Upper lobe of left lung (tissue), 6 donors: ENCODE measurements around the gene ASIC1. TPM values are rescaled to one million over a fixed set of nuclear protein-coding genes. Genes with fewer than 3 reads are reported as not detected.

Experiments used
- ATAC-seq, 2 donors: fragments of 200-7000 bp; cut with Tn5 transposase; one replicate each; pipeline ENCODE4 v1.9.1; 2022; ENCODE audit warnings: mild to moderate bottlenecking in 2 of 2, moderate library complexity in 2 of 2; ENCODE audit not compliant: low FRiP score in 2 of 2
- DNase-seq, 2 donors: peaks; one replicate each; pipeline ENCODE4 v3.0.0-alpha.2; 2019 to 2020
- H3K27ac ChIP-seq, 4 donors: fragments of 200-600 bp; sonication (generic); one replicate each; pipeline ENCODE4 v1.5.1; 2016 to 2019
- H3K27me3 ChIP-seq, 4 donors: fragments of 200-600 bp; sonication (generic); one replicate each; pipeline ENCODE4 v1.5.1; 2017 to 2019
- H3K36me3 ChIP-seq, 4 donors: fragments of 200-600 bp; sonication (generic); one replicate each; pipeline ENCODE4 v1.5.1; 2016 to 2019
- H3K4me1 ChIP-seq, 4 donors: fragments of 200-600 bp; sonication (generic); one replicate each; pipeline ENCODE4 v1.5.1; 2018 to 2019
- H3K4me3 ChIP-seq, 4 donors: fragments of 200-600 bp; sonication (generic); one replicate each; pipeline ENCODE4 v1.5.1; 2017 to 2019; ENCODE audit warnings: mild to moderate bottlenecking in 2 of 4, moderate library complexity in 1 of 4
- H3K9me3 ChIP-seq, 4 donors: fragments of 200-600 bp; sonication (generic); one replicate each; pipeline ENCODE4 v1.5.1; 2018 to 2019
- CTCF ChIP-seq, 6 experiments: fragments of 450-650 bp in 4 of 6; fragments of 200-600 bp in 2 of 6; sonication (generic) in 2 of 6; IDR thresholded peaks; one replicate each; pipeline ENCODE4 v1.5.1; 2016 to 2019; ENCODE audit warnings: antibody characterized with exemption in 6 of 6
- EP300 ChIP-seq, 4 donors: sonication (generic); formaldehyde crosslinking; IDR thresholded peaks; one replicate each; pipeline ENCODE4 v1.5.1; 2017; ENCODE audit warnings: antibody characterized with exemption in 4 of 4, control low read depth in 2 of 4
- POLR2A ChIP-seq, 4 donors: fragments of 450-650 bp; IDR thresholded peaks; one replicate each; pipeline ENCODE4 v1.5.1; 2016 to 2017; ENCODE audit warnings: antibody characterized with exemption in 4 of 4, mild to moderate bottlenecking in 2 of 4
- POLR2AphosphoS5 ChIP-seq, 2 donors: sonication (generic); formaldehyde crosslinking; IDR thresholded peaks; one replicate each; pipeline ENCODE4 v1.5.1; 2017; ENCODE audit warnings: antibody characterized with exemption in 2 of 2
- WGBS, 2 donors: methylation state at CpG; one replicate each; pipeline ENCODE4 v1.1.5; 2017 to 2018; 5-methylcytosine and 5-hydroxymethylcytosine counted together
- total RNA-seq, 6 donors: library from RNA; depleted of rRNA in 4 of 6; stranded (reverse); fragments of >200 nt in 4 of 6; gene quantifications; one replicate each; pipeline versions ENCODE4 v1.1.0 to v1.2.1, GENCODE V29; 2016 to 2021
- donor health status: DM: no; HTN: no; CAD: no; lungs with moderate emphysema.
- donor health status: DM: no; HTN: yes; CAD: no; lungs with severe emphysema.

ASIC1 gene
- total RNA-seq, 6 donors from 2014 or later, result 0.15 to 2.7 (median 1.1) TPM; not detected in 2

- TF ChIP-seq EP300 (IDR thresholded peaks at IDR 0.05), result no peak
- no peak for TF ChIP-seq POLR2AphosphoS5 (IDR thresholded peaks at IDR 0.05)
- no peak for TF ChIP-seq POLR2A (IDR thresholded peaks at IDR 0.05)
- TF ChIP-seq CTCF (IDR thresholded peaks at IDR 0.05), result no peak
- H3K36me3 ChIP-seq, result peaks cover 8 to 60% (median 31%) of the 10 kb centered on the region in 4 donors
- 76 to 88% methylated on average over 5 of the region's 5 CpGs for WGBS, 2 donors
- H3K4me3 ChIP-seq, result no peak overlapping the region
- no peak overlapping the region for H3K27ac ChIP-seq
- peaks cover 9 to 18% (median 11%) of the 10 kb centered on the region in 4 donors for H3K4me1 ChIP-seq
- no peak for DNase-seq
- no peaks in the 10 kb centered on the region for H3K9me3 ChIP-seq
- no peaks in the 10 kb centered on the region for H3K27me3 ChIP-seq
- ATAC-seq, result no peak
These were observed 64.2 kb downstream of the ASIC1 start for GRCh38 chr12:50121641-50122040.

DNA sequence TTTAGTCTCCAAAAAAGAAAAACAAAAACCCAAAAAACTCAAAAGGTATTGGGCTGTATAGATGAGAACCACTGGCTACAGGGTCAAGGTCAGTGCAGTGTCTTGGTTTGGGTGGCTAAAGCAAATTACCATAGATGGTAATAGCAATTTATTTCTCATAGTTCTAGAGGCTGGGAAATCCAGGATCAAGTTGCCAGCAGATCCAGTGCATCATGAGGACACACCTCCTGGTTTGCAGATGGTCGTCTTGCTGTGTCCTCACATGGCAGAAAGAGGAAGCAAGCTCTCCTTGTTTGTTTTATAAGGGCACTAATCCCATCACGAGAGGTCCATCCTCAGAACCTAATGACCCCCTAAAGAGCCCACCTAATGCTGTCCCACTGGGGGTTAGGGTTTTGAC lies 65.8 kb downstream of the ASIC1 start:
- Histone ChIP-seq H3K27ac (no peak overlapping the region), H3K4me3 (no peak overlapping the region), H3K9me3 (no peaks in the 10 kb centered on the region), H3K36me3 (peaks cover 8 to 74% (median 36%) of the 10 kb centered on the region in 4 donors), H3K27me3 (no peaks in the 10 kb centered on the region), H3K4me1 (peaks cover 4 to 9% (median 7%) of the 10 kb centered on the region in 4 donors)
- no peak for TF ChIP-seq CTCF (IDR thresholded peaks at IDR 0.05)
- TF ChIP-seq EP300 (IDR thresholded peaks at IDR 0.05), result no peak
- TF ChIP-seq POLR2A (IDR thresholded peaks at IDR 0.05), result no peak
- no peak for TF ChIP-seq POLR2AphosphoS5 (IDR thresholded peaks at IDR 0.05)
- WGBS, 2 donors, result 51 to 79% methylated on average over 2 of the region's 2 CpGs
- ATAC-seq (no peak), DNase-seq (no peak)

- no peaks in the 10 kb centered on the region for H3K9me3 ChIP-seq
- H3K27me3 ChIP-seq, result no peaks in the 10 kb centered on the region
- DNase-seq (no peak), ATAC-seq (no peak)
- no peak overlapping the region for H3K4me3 ChIP-seq
- TF ChIP-seq CTCF (IDR thresholded peaks at IDR 0.05) (no peak), POLR2A (IDR thresholded peaks at IDR 0.05) (no peak), EP300 (IDR thresholded peaks at IDR 0.05) (no peak), POLR2AphosphoS5 (IDR thresholded peaks at IDR 0.05) (no peak)
- H3K36me3 ChIP-seq, result peaks cover 4 to 78% (median 39%) of the 10 kb centered on the region in 4 donors
- WGBS, 2 donors, result 79 to 81% methylated on average over 2 of the region's 2 CpGs
- peaks cover 4 to 9% (median 7%) of the 10 kb centered on the region in 4 donors for H3K4me1 ChIP-seq
- H3K27ac ChIP-seq, result no peak overlapping the region
These were observed 70.2 kb downstream of the ASIC1 start for GRCh38 chr12:50127546-50127945.

- DNase-seq (no peak), ATAC-seq (no peak)
- 64 to 82% methylated on average over 4 of the region's 4 CpGs for WGBS, 2 donors
- Histone ChIP-seq H3K27ac (no peak overlapping the region), H3K4me1 (peaks cover 4 to 9% (median 7%) of the 10 kb centered on the region in 4 donors), H3K27me3 (no peaks in the 10 kb centered on the region), H3K36me3 (peaks cover 4 to 81% (median 45%) of the 10 kb centered on the region in 4 donors), H3K9me3 (no peaks in the 10 kb centered on the region), H3K4me3 (no peak overlapping the region)
- TF ChIP-seq POLR2A (IDR thresholded peaks at IDR 0.05) (no peak), CTCF (IDR thresholded peaks at IDR 0.05) (no peak), POLR2AphosphoS5 (IDR thresholded peaks at IDR 0.05) (no peak), EP300 (IDR thresholded peaks at IDR 0.05) (no peak)
These were observed 71.9 kb downstream of the ASIC1 start for GRCh38 chr12:50129290-50129689.

DNA sequence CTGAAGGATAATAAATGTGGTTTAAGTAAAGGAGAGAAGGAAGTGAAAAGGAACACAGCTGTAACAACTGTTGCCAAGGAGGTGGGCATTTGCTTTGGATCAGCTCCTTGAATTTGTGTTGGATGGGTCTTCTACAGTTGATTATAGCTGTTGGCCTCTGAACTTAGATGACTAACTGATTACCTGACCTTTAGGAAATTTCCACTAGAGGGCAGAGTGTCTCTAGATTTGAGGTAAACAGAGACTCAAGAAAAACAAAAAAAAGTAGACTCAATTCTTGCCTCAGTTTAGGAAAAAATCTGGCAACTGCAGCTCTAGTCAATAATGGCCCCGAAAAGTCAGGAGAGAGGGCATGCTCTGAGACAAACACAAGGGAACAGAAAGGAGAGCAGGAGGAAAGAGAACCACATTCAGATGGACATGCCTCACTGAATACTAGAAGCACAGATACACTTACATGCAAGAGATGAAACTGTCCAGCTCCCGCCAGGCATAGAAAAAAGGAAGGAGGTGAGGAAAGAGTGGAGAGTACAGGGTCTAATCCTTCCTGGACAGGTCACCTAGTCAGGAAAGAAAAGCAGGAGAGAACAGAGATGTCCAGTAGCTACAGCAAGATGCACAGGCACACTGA lies 75.2 kb downstream of the ASIC1 start:
- no peaks in the 10 kb centered on the region for H3K27me3 ChIP-seq
- H3K4me3 ChIP-seq, result no peak overlapping the region
- no peak for TF ChIP-seq EP300 (IDR thresholded peaks at IDR 0.05)
- TF ChIP-seq POLR2AphosphoS5 (IDR thresholded peaks at IDR 0.05), result no peak
- TF ChIP-seq CTCF (IDR thresholded peaks at IDR 0.05), result peak in 2 of 6 experiments; percentile 46 to 64
- TF ChIP-seq POLR2A (IDR thresholded peaks at IDR 0.05), result no peak
- WGBS, 2 donors, result 75 to 95% methylated on average over 2 of the region's 2 CpGs
- no peak overlapping the region for H3K27ac ChIP-seq
- ATAC-seq (no peak), DNase-seq (no peak)
- peaks cover 4 to 94% (median 53%) of the 10 kb centered on the region in 4 donors for H3K36me3 ChIP-seq
- H3K9me3 ChIP-seq, result no peaks in the 10 kb centered on the region
- H3K4me1 ChIP-seq, result peaks cover 0 to 3% (median 0%) of the 10 kb centered on the region in 4 donors
